ENCODE measurements around the gene RIPOR1. TPM values are rescaled to one million over a fixed set of nuclear protein-coding genes. Genes with fewer than 3 reads are reported as not detected.
"Not testable (repeated sequence)": the region's sequence is repeated elsewhere in the genome, so short reads cannot be mapped to it uniquely, and the experiment has no call there.

RIPOR1 gene
- polyA plus RNA-seq, 1 of the 3 experiments (the other 2 are of a cell fraction), result 24.7 TPM

GRCh38 chr16:67533024-67533560, 4.5 kb downstream of the RIPOR1 start:
- Histone ChIP-seq H3K36me3 (replicated peaks in 1 of 2; ENCODE audit: control insufficient read depth in 1 of 2, insufficient read depth in 2 of 2, low read length in 1 of 2) (peaks cover 0 to 4% of the 10 kb centered on the region in 2 experiments), H3K27me3 (ENCODE audit: insufficient read depth) (no peaks in the 10 kb centered on the region), H3K27ac (ENCODE audit: low read depth in 2 of 2, low read length in 1 of 2) (no peak overlapping the region), H3K9ac (no peak overlapping the region), H3K79me2 (ENCODE audit: insufficient read depth) (peaks cover 89% of the 10 kb centered on the region), H2AFZ (ENCODE audit: low read depth) (no peak overlapping the region), H4K20me1 (ENCODE audit: insufficient read depth) (peaks cover 76% of the 10 kb centered on the region), H3K9me2 (no peaks in the 10 kb centered on the region), H3F3A (replicated peaks; ENCODE audit: insufficient read depth) (peaks cover 19% of the 10 kb centered on the region), H3K4me3 (ENCODE audit: low read depth in 2 of 2, low read length in 1 of 2) (no peak overlapping the region), H3K4me2 (no peak overlapping the region), H3K4me1 (ENCODE audit: control insufficient read depth in 1 of 2, insufficient read depth in 2 of 2, low read depth in 1 of 2, low read length in 1 of 2) (peaks cover 12 to 20% of the 10 kb centered on the region in 2 experiments; a peak in 3 of 4 replicates), H3K9me3 (no peaks in the 10 kb centered on the region)
- POLR2A ChIA-PET, result interaction anchor here (1.8 kb wide), 1 partner anchor 12 kb away, joined by 5 read pairs; no protein-coding TSS in a partner anchor
- DNase-seq, result peak; percentile 55
- 88% methylated on average over 9 of the region's 9 CpGs for WGBS (ENCODE audit: low lambda C conversion rate)
- CTCF ChIA-PET, result interaction anchor here (0.6 to 6.6 kb wide), 10 partner anchors 9 to 173 kb away, joined by 3 to 60 read pairs (median 4); partner anchors contain the start of genes CARMIL2, CTCF and PARD6A
- TF ChIP-seq ELF1 (IDR thresholded peaks at IDR 0.05), result no peak
- TF ChIP-seq MXI1 (IDR thresholded peaks at IDR 0.05; ENCODE audit: low read depth, low read length), result peak; percentile 43; the same call in 1 of the 2 replicates
- no peak for TF ChIP-seq EZH2phosphoT487 (IDR thresholded peaks at IDR 0.05; ENCODE audit: borderline replicate concordance, low read depth)
- TF ChIP-seq RCOR1 (IDR thresholded peaks at IDR 0.05; ENCODE audit: low read length), result no peak
- TF ChIP-seq GATA2 (CRISPR knock-in tag; IDR thresholded peaks at IDR 0.05), result peak; percentile 11; the same call in 1 of the 2 replicates

- DNase-seq; POLR2A ChIA-PET; H3K9me3 ChIP-seq; H3K36me3 ChIP-seq (replicated peaks in 1 of 2; ENCODE audit: control insufficient read depth in 1 of 2, insufficient read depth in 2 of 2, low read length in 1 of 2); H3K4me2 ChIP-seq; H3K27me3 ChIP-seq (ENCODE audit: insufficient read depth); H2AFZ ChIP-seq (ENCODE audit: low read depth); H3K4me3 ChIP-seq (ENCODE audit: low read depth in 2 of 2, low read length in 1 of 2); H3K27ac ChIP-seq (ENCODE audit: low read depth in 2 of 2, low read length in 1 of 2); H3K9ac ChIP-seq; H3K9me2 ChIP-seq: not testable (repeated sequence)
- WGBS (ENCODE audit: low lambda C conversion rate), result 93% methylated on average over 6 of the region's 6 CpGs
- CTCF ChIA-PET, result interaction anchor here (2.3 to 6.6 kb wide), 4 partner anchors 12 to 111 kb away, joined by 10 to 60 read pairs (median 22); partner anchors contain the start of genes CARMIL2 and CTCF
- H3K4me1 ChIP-seq (ENCODE audit: control insufficient read depth in 1 of 2, insufficient read depth in 2 of 2, low read depth in 1 of 2, low read length in 1 of 2), result peaks cover 9 to 18% of the 10 kb centered on the region in 2 experiments; a peak in 2 of 4 replicates
- H3F3A ChIP-seq (replicated peaks; ENCODE audit: insufficient read depth), result peaks cover 19% of the 10 kb centered on the region
- H3K79me2 ChIP-seq (ENCODE audit: insufficient read depth), result peaks cover 97% of the 10 kb centered on the region
- peaks cover 85% of the 10 kb centered on the region for H4K20me1 ChIP-seq (ENCODE audit: insufficient read depth)
These were observed 5.4 kb downstream of the RIPOR1 start for GRCh38 chr16:67533987-67534386.

- peak; percentile 21 for DNase-seq
- peaks cover 90% of the 10 kb centered on the region for H4K20me1 ChIP-seq (ENCODE audit: insufficient read depth)
- POLR2A ChIA-PET, result no interaction called here
- CTCF ChIA-PET, result interaction anchor here (2.8 to 6.6 kb wide), 5 partner anchors 11 to 111 kb away, joined by 25 to 72 read pairs (median 36); partner anchors contain the start of gene CARMIL2
- H3K79me2 ChIP-seq (ENCODE audit: insufficient read depth), result peaks cover 97% of the 10 kb centered on the region
- H3K4me2 ChIP-seq, result no peak overlapping the region
- H3K36me3 ChIP-seq (replicated peaks in 1 of 2; ENCODE audit: control insufficient read depth in 1 of 2, insufficient read depth in 2 of 2, low read length in 1 of 2), result peaks cover under 1 to 4% of the 10 kb centered on the region in 2 experiments
- H3K9ac ChIP-seq, result no peak overlapping the region
- H3K27me3 ChIP-seq (ENCODE audit: insufficient read depth), result no peaks in the 10 kb centered on the region
- peaks cover 9 to 18% of the 10 kb centered on the region in 2 experiments; a peak in 2 of 4 replicates for H3K4me1 ChIP-seq (ENCODE audit: control insufficient read depth in 1 of 2, insufficient read depth in 2 of 2, low read depth in 1 of 2, low read length in 1 of 2)
- no peak overlapping the region for H3K4me3 ChIP-seq (ENCODE audit: low read depth in 2 of 2, low read length in 1 of 2)
- no peaks in the 10 kb centered on the region for H3K9me3 ChIP-seq
- peaks cover 17% of the 10 kb centered on the region for H3F3A ChIP-seq (replicated peaks; ENCODE audit: insufficient read depth)
- no peak overlapping the region for H3K27ac ChIP-seq (ENCODE audit: low read depth in 2 of 2, low read length in 1 of 2)
- H2AFZ ChIP-seq (ENCODE audit: low read depth), result no peak overlapping the region
- H3K9me2 ChIP-seq, result no peaks in the 10 kb centered on the region
- TF ChIP-seq GATA2 (CRISPR knock-in tag; IDR thresholded peaks at IDR 0.05) (no peak), IRF3 (IDR thresholded peaks at IDR 0.05; ENCODE audit: low read depth, low read length) (no peak), JUND (IDR thresholded peaks at IDR 0.05) (no peak), GABPA (IDR thresholded peaks at IDR 0.05; ENCODE audit: low read depth) (no peak), TAF1 (IDR thresholded peaks at IDR 0.05; ENCODE audit: borderline replicate concordance, low read depth, low read length) (no peak), USF2 (IDR thresholded peaks at IDR 0.05; ENCODE audit: borderline replicate concordance, low read depth, low read length) (no peak), ZBTB33 (IDR thresholded peaks at IDR 0.05; ENCODE audit: borderline replicate concordance, low read depth) (no peak), CTCF (IDR thresholded peaks at IDR 0.05) (no peak), ELF1 (IDR thresholded peaks at IDR 0.05) (no peak), RFX5 (IDR thresholded peaks at IDR 0.05; ENCODE audit: low read length) (no peak), MAX (IDR thresholded peaks at IDR 0.05; ENCODE audit: low read depth) (no peak), TCF12 (IDR thresholded peaks at IDR 0.05) (no peak)
These were observed 5.8 kb downstream of the RIPOR1 start for GRCh38 chr16:67534431-67534830.

Measured in SK-N-SH (cell line).